Measurements from ENCODE around the gene SCN4A.

SCN4A gene

DNA sequence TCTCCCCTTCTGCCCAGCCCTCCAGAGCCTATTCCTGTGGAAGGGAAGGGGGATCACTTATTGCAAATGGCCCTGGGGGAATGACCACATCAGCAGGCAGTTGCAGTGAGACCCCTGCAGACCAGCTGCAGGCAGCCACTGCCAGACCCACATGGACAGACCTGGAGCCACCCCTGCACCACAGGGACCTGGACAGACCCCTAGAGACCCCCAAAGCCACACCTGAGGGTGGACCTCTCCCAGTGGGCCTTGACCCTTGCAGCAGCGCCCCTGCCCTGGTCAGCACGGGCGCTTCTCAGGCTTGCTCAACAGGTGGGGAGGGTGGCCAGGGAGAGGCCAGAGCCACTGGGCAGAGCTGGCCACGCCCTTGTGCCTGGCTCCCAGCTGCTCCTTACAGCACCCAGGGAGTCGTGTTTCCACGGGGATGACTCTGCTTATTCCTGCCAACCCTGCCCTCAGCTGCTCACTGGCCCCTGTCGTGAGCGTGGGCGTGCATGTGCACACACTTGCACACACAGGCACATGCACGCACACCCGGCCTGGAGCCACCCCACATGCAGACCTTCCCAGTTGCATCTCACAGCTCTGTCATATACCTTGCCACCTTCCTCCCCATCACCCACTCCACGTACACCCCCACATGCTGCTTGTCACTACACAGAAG lies 1.3 kb upstream of the SCN4A start:
- H3F3A ChIP-seq (ENCODE audit: insufficient read depth, low read length), result no peaks in the 10 kb centered on the region
- no peaks in the 10 kb centered on the region for H3K36me3 ChIP-seq (ENCODE audit: insufficient read depth, low read length)
- H3K4me3 ChIP-seq (ENCODE audit: low read depth, low read length, poor library complexity, severe bottlenecking), result no peak overlapping the region
- H3K9me2 ChIP-seq (ENCODE audit: low read depth, low read length), result no peaks in the 10 kb centered on the region
- H3K4me1 ChIP-seq (ENCODE audit: insufficient read depth, low read length, severe bottlenecking), result no peaks in the 10 kb centered on the region
- no peak overlapping the region for H2AFZ ChIP-seq (ENCODE audit: low read length)
- no peak overlapping the region for H3K4me2 ChIP-seq (ENCODE audit: low read length)
- no peak overlapping the region for H3K9ac ChIP-seq (ENCODE audit: low read length)
- no peaks in the 10 kb centered on the region for H3K79me2 ChIP-seq (ENCODE audit: insufficient read depth, low read length)
- no peaks in the 10 kb centered on the region for H3K9me3 ChIP-seq (ENCODE audit: low read length)
- H4K20me1 ChIP-seq (ENCODE audit: insufficient read depth, low read length), result no peaks in the 10 kb centered on the region
- no peak for TF ChIP-seq EZH2 (IDR thresholded peaks at IDR 0.05; ENCODE audit: borderline replicate concordance, low read length)
- peaks cover 5% of the 10 kb centered on the region; the same call in 1 of the 2 replicates for H3K27me3 ChIP-seq (ENCODE audit: insufficient read depth, low read length)
- H3K27ac ChIP-seq (ENCODE audit: low read depth, low read length, poor library complexity, severe bottlenecking), result no peak overlapping the region

DNA sequence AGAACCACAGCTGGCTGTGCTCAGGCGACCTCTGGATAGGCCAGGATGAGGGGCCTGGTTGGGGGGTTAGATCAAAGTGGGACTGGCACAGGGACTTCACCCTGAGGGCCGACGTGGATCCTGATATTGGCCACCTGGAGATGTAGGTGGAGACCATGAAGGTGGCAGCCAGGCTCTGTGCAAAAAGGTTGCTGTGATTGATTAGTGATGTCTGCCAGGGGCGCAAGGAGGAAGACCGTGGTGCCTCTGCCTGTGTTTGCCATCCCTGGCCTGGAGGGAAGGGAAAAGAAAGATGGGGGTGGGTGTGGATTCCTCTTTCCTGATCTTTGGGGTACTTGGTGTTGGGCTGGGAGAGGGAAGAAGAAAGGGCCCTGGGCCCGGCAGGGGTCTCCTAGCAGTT lies 529 bp upstream of the SCN4A start:
- no peaks in the 10 kb centered on the region for H3K9me2 ChIP-seq (ENCODE audit: low read depth, low read length)
- no peaks in the 10 kb centered on the region for H3K36me3 ChIP-seq (ENCODE audit: insufficient read depth, low read length)
- H3K4me2 ChIP-seq (ENCODE audit: low read length), result no peak overlapping the region
- H3K4me1 ChIP-seq (ENCODE audit: insufficient read depth, low read length, severe bottlenecking), result no peaks in the 10 kb centered on the region
- TF ChIP-seq, protein P1, sequence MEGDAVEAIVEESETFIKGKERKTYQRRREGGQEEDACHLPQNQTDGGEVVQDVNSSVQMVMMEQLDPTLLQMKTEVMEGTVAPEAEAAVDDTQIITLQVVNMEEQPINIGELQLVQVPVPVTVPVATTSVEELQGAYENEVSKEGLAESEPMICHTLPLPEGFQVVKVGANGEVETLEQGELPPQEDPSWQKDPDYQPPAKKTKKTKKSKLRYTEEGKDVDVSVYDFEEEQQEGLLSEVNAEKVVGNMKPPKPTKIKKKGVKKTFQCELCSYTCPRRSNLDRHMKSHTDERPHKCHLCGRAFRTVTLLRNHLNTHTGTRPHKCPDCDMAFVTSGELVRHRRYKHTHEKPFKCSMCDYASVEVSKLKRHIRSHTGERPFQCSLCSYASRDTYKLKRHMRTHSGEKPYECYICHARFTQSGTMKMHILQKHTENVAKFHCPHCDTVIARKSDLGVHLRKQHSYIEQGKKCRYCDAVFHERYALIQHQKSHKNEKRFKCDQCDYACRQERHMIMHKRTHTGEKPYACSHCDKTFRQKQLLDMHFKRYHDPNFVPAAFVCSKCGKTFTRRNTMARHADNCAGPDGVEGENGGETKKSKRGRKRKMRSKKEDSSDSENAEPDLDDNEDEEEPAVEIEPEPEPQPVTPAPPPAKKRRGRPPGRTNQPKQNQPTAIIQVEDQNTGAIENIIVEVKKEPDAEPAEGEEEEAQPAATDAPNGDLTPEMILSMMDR (IDR thresholded peaks at IDR 0.05; ENCODE audit: low read length), result no peak
- TF ChIP-seq EZH2 (IDR thresholded peaks at IDR 0.05; ENCODE audit: borderline replicate concordance, low read length), result no peak
- no peak overlapping the region for H3K27ac ChIP-seq (ENCODE audit: low read depth, low read length, poor library complexity, severe bottlenecking)
- H3F3A ChIP-seq (ENCODE audit: insufficient read depth, low read length), result no peaks in the 10 kb centered on the region
- H3K79me2 ChIP-seq (ENCODE audit: insufficient read depth, low read length), result no peaks in the 10 kb centered on the region
- no peaks in the 10 kb centered on the region for H4K20me1 ChIP-seq (ENCODE audit: insufficient read depth, low read length)
- H3K4me3 ChIP-seq (ENCODE audit: low read depth, low read length, poor library complexity, severe bottlenecking), result no peak overlapping the region
- H3K27me3 ChIP-seq (ENCODE audit: insufficient read depth, low read length), result peaks cover 5% of the 10 kb centered on the region; the same call in 1 of the 2 replicates
- H2AFZ ChIP-seq (ENCODE audit: low read length), result no peak overlapping the region
- H3K9me3 ChIP-seq (ENCODE audit: low read length), result no peaks in the 10 kb centered on the region
- no peak overlapping the region for H3K9ac ChIP-seq (ENCODE audit: low read length)

DNA sequence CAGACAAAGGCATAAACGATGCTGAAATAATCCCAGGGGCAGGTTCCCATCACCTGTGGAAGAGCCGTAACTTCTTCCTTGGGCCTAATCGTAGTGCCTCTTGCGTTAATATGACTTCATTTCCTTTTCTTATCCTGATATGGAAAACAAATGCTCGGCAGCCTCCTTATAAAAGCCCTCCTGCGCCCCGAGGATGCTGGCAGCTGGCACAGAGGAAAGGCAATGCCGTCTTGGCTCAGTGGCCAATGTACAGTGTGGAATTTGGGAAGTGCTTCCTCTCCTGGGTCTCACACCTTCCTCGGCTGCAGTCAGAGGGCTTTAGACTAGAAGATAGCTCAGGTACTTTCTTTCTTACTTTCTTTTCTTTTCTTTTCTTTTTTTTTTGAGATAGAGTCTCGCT lies 3.4 kb downstream of the SCN4A start:
- Histone ChIP-seq H2AFZ (ENCODE audit: low read length) (no peak overlapping the region), H3K79me2 (ENCODE audit: insufficient read depth, low read length) (no peaks in the 10 kb centered on the region), H3K9ac (ENCODE audit: low read length) (no peak overlapping the region), H3K4me3 (ENCODE audit: low read depth, low read length, poor library complexity, severe bottlenecking) (no peak overlapping the region), H3K36me3 (ENCODE audit: insufficient read depth, low read length) (no peaks in the 10 kb centered on the region), H3K27me3 (ENCODE audit: insufficient read depth, low read length) (no peaks in the 10 kb centered on the region), H3K9me3 (ENCODE audit: low read length) (no peaks in the 10 kb centered on the region), H3F3A (ENCODE audit: insufficient read depth, low read length) (no peaks in the 10 kb centered on the region), H3K9me2 (ENCODE audit: low read depth, low read length) (no peaks in the 10 kb centered on the region), H3K4me1 (ENCODE audit: insufficient read depth, low read length, severe bottlenecking) (no peaks in the 10 kb centered on the region), H3K4me2 (ENCODE audit: low read length) (no peak overlapping the region), H4K20me1 (ENCODE audit: insufficient read depth, low read length) (no peaks in the 10 kb centered on the region), H3K27ac (ENCODE audit: low read depth, low read length, poor library complexity, severe bottlenecking) (no peak overlapping the region)
- TF ChIP-seq, protein P1 (IDR thresholded peaks at IDR 0.05; ENCODE audit: low read length), result no peak
- TF ChIP-seq EZH2 (IDR thresholded peaks at IDR 0.05; ENCODE audit: borderline replicate concordance, low read length), result no peak

DNA sequence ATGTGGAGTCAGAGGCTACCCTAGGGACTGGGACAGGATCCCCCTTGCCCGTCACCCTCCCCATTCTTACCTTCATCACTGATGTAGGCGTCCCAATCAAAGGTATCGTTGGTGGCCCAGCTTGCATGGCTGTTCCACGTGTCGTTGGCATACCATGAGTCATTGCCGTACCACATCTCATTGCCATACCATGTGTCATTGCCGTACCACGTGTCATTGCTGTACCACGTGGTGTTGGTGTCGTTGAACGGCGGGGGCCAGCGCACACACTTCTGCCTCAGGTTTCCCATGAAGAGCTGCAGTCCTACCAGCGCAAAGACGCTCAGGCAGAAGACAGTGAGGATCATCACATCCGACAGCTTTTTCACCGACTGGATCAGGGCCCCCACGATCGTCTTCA lies 4.8 kb downstream of the SCN4A start:
- Histone ChIP-seq H3K27ac (ENCODE audit: low read depth, low read length, poor library complexity, severe bottlenecking) (no peak overlapping the region), H3K9ac (ENCODE audit: low read length) (no peak overlapping the region), H3K4me2 (ENCODE audit: low read length) (no peak overlapping the region), H3K9me2 (ENCODE audit: low read depth, low read length) (no peaks in the 10 kb centered on the region), H3K27me3 (ENCODE audit: insufficient read depth, low read length) (no peaks in the 10 kb centered on the region), H3K4me3 (ENCODE audit: low read depth, low read length, poor library complexity, severe bottlenecking) (no peak overlapping the region), H3K79me2 (ENCODE audit: insufficient read depth, low read length) (no peaks in the 10 kb centered on the region), H3K9me3 (ENCODE audit: low read length) (no peaks in the 10 kb centered on the region), H2AFZ (ENCODE audit: low read length) (no peak overlapping the region), H3K36me3 (ENCODE audit: insufficient read depth, low read length) (no peaks in the 10 kb centered on the region), H3K4me1 (ENCODE audit: insufficient read depth, low read length, severe bottlenecking) (no peaks in the 10 kb centered on the region), H4K20me1 (ENCODE audit: insufficient read depth, low read length) (no peaks in the 10 kb centered on the region), H3F3A (ENCODE audit: insufficient read depth, low read length) (no peaks in the 10 kb centered on the region)
- TF ChIP-seq, protein P1 (IDR thresholded peaks at IDR 0.05; ENCODE audit: low read length), result no peak
- no peak for TF ChIP-seq EZH2 (IDR thresholded peaks at IDR 0.05; ENCODE audit: borderline replicate concordance, low read length)

Data from OCI-LY1 (cell line).